ENCODE results near the gene RNF145.

- no peak for TF ChIP-seq POLR2A (IDR thresholded peaks at IDR 0.05)
- TF ChIP-seq, protein P1, sequence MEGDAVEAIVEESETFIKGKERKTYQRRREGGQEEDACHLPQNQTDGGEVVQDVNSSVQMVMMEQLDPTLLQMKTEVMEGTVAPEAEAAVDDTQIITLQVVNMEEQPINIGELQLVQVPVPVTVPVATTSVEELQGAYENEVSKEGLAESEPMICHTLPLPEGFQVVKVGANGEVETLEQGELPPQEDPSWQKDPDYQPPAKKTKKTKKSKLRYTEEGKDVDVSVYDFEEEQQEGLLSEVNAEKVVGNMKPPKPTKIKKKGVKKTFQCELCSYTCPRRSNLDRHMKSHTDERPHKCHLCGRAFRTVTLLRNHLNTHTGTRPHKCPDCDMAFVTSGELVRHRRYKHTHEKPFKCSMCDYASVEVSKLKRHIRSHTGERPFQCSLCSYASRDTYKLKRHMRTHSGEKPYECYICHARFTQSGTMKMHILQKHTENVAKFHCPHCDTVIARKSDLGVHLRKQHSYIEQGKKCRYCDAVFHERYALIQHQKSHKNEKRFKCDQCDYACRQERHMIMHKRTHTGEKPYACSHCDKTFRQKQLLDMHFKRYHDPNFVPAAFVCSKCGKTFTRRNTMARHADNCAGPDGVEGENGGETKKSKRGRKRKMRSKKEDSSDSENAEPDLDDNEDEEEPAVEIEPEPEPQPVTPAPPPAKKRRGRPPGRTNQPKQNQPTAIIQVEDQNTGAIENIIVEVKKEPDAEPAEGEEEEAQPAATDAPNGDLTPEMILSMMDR (IDR thresholded peaks at IDR 0.05) = no peak
These were observed 86.2 kb downstream of the RNF145 start for GRCh38 chr5:159123189-159123588.

All from body of pancreas (tissue), 4 donors.